GM21717 (cell line): Measurements from ENCODE around the gene SLFN13.
"Not testable (repeated sequence)": the region's sequence is repeated elsewhere in the genome, so short reads cannot be mapped to it uniquely, and the experiment has no call there.

Source experiments
- ATAC-seq: cut with Tn5 transposase; IDR thresholded peaks from one replicate; pipeline ENCODE4 v1.9.1; 2021; ENCODE audit warnings: mild to moderate bottlenecking, moderate library complexity; ENCODE audit not compliant: unreplicated experiment

The SLFN13 gene

DNA sequence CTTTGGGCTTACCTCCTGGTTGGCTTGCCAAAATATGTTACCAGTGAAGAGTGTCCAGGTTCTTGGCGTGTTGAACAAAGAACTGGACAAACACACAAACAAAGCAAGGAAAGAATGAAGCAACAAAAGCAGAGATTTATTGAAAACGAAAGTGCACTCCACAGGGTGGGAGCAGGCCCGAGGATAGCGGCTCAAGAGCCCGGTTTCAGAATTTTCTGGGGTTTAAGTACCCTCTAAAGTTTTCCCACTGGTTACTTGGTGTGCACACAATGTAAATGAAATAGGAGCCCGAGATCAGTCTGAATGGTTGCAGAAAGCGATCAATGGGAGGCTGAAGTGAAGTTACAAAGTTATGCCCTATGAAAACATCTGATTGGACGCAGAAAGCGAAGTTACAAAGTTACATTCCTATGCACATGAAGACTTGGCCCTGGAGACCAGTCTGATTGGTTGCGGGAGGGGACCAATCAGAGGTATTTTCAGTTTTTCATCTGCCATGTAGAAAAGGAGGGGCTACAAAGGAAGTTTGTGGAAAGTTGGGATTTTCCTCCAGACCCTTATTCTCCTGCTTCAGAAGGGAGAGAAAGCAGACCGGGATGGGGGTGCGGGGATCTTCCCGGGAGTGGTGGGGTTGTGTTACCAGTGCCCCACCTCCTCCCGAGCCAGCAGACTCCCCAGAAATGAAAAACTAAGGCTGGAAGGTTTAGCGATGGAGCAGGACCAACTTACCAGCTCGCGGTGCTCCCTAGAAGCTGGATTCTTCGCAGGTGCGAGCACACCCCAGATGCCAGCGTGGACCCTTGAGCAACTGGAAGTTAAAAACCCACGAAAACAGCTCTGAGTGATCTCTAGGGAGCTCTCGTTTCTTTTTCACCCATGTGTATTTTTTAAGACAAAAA, 16.1 kb downstream of the SLFN13 start, which contains the start of gene SLFN12:
Gene SLFN12, minus strand, starts transcription at position 325 of the 899 bp plus-strand sequence. CDS start 9,472 bp downstream, outside the sequence.
- ATAC-seq, result peak; percentile 79

DNA sequence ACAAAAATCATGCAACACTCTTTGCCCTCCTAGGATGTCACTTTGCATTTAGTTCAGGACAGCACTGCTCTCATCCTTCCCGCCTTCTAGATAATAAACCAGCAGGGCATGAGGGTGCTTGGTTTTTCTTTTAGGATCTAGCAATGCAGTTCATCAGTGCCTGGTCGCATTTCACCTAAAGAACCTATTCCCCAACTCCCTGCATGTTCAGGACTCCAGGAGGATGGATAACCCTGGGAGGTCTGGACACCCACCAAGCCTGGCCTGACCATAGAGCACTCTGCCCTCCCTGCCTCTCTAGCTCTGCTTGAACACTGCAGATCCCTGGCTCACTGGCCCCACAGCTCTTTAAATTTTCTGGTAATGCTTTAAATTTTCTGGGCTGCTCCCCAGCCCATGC, 18.9 kb downstream of the SLFN13 start:
- no peak for ATAC-seq

DNA sequence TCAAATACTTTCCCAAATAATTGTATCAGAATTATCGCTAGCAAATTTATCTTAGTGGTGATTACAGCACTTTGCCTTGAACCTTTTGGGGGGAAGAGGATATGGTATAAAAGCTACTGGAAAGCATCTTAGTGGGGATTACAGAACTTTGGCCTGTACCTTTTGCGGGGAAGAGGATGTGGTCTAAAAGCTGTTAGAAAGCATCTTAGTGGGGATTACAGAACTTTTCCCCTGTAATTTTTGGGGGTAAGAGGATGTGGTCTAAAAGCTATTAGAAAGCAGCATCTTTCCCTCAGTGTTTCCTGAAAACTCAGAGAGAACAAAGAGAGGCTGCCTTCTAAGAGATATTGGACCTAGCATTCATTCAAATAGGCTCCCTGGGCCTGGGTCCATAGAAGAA, 20.3 kb downstream of the SLFN13 start:
- no peak for ATAC-seq

DNA sequence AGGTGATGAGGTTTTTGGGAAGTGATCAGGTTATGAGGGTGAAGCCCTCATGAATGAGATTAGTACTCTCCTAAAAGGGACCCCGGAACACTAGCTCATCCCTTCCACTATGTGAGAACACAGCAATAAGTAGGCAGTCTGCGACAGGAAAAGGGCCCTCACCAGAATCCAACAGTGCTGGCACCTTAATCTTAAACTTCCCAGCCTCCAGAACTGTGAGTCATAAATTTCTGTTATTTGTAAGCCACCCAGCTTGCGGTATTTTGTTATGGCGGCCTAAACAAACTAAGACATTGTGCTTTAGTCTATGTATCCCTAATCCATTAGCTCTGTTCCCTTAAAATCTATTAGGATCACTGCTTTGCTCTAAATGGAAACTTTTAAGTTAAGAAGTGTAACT, 24.8 kb downstream of the SLFN13 start:
- no peak for ATAC-seq

DNA sequence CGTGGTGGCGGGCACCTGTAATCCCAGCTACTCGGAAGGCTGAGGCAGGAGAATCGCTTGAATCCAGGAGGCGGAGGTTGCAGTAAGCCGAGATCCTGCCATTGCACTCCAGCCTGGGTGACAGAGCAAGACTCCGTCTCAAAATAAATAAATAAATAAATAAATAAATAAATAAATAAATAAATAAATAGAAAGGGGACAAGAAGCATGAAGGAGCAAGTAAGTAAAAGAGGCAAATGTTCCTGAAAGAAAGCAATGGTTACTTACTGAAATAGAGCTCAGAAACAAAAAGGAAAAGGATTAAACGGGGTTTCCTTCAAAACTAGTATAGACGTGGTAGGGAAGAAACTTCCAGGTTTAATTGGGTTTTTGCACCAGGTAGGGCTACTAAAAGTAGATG, 27.5 kb downstream of the SLFN13 start:
- not testable (repeated sequence) for ATAC-seq

DNA sequence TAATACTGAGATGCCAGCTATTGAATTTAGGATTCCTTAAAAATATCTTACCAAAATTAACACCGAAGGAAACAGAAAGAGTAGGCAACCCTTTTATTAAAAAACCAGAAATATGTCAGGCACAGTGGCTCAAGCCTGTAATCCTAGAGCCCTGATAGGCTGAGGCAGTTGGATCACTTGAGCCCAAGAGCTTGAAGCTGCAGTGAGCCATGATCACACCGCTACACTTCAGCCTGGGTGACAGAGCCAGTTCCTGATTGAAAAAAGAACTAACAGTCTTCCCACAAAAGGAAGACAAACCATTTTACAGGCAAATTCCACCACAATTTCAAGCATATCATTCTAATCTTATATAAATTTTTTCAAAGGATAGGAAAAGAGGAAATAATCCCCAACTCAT, 31.9 kb downstream of the SLFN13 start:
- no peak for ATAC-seq

DNA sequence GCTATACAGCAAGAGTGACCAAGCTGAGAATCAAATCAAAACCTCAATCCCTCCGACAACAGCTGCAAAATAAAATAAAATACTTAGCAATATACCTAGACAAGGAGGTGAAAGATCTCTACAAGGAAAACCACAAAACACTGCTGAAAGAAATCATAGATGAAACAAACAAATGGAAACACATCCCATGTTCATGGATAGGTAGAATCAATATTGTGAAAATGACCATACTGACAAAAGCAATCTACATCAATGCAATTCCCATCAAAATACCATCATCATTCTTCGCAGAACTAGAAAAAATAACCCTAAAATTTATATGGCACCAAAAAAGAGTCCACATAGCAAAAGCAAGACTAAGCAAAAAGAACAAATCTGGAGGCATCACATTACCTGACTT, 33.9 kb downstream of the SLFN13 start:
- not testable (repeated sequence) for ATAC-seq

DNA sequence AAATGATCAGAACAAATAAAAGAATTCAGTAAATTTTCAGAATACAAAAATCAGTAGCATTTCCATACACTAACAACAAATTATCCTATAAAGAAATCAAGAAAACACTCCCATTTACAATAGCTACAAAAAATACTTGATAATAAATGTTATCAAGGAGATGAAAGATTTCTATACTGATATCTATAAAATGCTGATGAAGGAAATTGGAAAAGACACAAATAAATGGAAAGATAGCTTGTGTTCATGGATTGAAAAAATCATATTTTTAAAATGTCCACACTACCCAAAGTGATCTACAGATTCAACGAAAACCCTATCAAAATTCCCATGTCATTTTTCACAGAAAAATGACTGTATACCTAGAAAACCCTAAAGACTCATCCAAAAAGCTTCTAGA, 34.3 kb downstream of the SLFN13 start:
- ATAC-seq, result no peak

DNA sequence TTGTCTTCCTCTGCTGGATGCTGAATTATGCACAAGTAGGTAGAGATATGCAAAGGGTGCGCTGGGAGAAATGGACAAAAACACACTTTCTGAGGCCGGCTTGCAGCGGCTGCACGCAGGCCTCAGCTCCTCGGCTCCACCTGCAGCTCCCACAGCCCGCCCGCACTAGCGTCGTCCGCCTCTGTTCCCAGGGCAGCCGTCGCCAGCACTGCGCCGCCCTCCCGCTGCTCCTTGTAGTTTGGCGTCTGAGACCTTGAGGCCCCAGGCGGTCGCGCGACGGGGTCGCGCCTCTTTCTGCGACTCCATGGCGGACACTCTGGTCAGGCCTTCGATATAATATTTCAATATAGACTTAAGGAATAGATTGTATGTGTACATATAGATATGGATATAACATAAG, 41.0 kb downstream of the SLFN13 start:
- ATAC-seq, result no peak

DNA sequence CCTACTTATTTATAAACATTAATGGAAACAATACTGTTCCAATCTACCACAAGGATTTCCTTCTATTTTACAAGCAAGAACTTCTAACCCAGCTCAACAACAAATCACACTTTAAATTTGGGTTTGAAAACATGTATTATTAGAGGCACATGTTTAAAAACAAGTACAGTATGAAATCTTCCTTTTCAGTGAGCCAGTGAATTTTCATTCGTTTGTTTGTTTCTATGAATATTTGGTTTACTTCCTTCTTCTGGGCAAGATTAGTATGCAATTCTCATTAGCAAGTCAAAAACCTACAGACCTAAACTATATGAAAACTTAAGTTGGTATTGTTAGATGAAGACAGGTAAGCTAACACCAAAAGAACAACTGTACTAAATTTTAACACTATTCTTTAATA, 42.0 kb downstream of the SLFN13 start:
- no peak for ATAC-seq

DNA sequence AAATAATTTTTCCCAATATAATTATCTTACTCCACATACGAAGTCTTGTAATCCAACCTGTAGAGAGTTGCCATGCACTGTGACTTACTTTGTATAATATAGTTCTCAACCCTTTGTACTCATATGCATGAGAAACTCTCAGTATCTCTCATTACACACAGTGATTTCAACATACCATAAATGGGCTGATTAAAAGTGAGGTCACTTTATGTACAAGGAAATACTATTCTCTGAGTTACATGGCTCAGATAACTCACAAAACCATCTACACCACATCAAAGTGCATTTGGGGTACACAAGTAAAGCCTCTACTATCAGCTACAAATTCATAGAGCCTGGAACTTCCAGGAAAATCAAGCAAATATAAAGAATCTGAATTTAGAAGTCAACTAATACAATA, 44.2 kb downstream of the SLFN13 start:
- no peak for ATAC-seq

DNA sequence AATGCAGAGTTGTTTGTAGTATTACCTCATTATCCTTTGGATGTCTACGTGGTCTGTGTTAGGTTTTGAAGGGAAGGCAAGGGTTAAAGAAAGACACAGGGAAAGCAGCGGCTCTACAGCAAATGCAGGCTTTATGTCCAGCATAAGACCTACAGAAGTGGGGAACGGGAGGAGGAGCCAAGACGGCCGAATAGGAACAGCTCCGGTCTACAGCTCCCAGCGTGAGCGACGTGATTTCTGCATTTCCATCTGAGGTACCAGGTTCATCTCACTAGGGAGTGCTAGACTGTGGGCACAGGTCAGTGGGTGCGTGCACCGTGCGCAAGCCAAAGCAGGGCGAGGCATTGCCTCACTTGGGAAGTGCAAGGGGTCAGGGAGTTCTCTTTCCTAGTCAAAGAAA, 54.8 kb downstream of the SLFN13 start:
- ATAC-seq, result not testable (repeated sequence)

DNA sequence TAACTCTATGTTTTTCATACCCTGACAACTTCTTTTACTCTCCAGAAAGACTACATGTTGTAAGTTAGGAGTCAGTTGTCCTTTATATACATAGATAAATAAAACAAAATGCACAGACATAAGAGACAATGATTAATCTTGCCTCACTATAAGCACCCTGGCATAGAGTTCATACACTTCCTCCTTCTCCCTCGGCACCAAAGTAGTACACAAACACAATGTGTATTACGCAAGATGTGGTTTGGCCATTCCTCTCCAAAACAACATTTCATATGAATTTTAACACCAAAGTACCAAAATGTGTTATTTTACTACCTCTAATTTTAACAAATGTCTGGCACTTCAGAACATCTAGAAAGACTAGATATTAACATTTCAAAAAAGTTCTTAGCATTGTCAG, 57.9 kb downstream of the SLFN13 start:
- no peak for ATAC-seq

DNA sequence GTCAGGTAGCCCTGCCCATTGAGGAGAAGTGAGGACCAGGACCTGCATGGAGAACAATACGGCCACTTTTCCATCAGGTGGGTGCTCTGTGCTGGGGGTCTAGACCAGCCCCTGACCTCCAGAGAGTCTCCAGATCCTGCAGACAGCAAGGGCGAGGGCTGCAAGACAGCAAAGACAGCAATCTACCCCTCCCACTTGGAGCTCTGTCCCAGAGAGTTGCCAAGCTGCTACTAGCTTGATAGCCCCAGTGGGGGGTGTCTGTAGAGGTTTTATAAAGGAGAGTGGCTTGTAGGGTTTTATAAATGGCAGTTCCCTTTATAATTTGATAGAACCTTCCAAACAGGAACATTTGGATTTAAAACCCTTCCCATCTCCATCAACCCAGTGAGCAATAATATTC, 58.4 kb downstream of the SLFN13 start:
- ATAC-seq, result no peak

DNA sequence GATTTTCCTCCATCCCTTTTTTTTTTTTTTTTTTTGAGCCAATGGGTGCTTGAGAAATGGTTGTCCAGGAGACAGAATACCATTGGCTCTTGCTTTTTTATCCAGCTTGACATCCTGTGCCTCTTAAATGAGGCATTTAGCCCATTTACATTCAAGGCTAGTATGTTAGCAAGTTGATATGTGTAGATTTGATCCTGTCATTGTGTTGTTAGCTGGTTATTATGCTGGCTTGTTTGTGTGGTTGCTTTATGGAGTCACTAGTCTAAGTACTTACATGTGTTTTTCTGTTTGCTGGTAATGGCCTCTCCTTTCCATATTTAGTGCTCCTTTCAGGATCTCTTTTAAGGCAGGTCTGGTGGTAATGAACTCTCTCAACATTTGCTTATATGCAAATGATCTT, 61.1 kb downstream of the SLFN13 start:
- no peak for ATAC-seq
